ENCODE data around the gene CSF2RB. TPM values are rescaled to one million over a fixed set of nuclear protein-coding genes. Genes with fewer than 3 reads are reported as not detected.

Gene CSF2RB
- polyA plus RNA-seq, 2 of the 4 experiments (the other 2 are of a cell fraction), result not detected

- peak in 1 of 2 experiments; percentile 16; a peak in 1 of 5 replicates for TF ChIP-seq RAD21 (conservative IDR thresholded peaks at IDR 0.05 in 1 of 2, IDR thresholded peaks at IDR 0.05 in 1 of 2)
- TF ChIP-seq CEBPB (IDR thresholded peaks at IDR 0.05), result no peak
- TF ChIP-seq HOXA7 (CRISPR knock-in tag; IDR thresholded peaks at IDR 0.05), result no peak
- no peak for TF ChIP-seq CHD2 (IDR thresholded peaks at IDR 0.05; ENCODE audit: low read length, partially characterized antibody)
- no peak for TF ChIP-seq BCL3 (IDR thresholded peaks at IDR 0.05)
- TF ChIP-seq CBX8 (IDR thresholded peaks at IDR 0.05), result no peak
- no peak for TF ChIP-seq PBX3 (IDR thresholded peaks at IDR 0.05)
- no peak for TF ChIP-seq MAZ (IDR thresholded peaks at IDR 0.05; ENCODE audit: borderline replicate concordance, low read depth, low read length)
- peak; percentile 82 for TF ChIP-seq HOXB13 (CRISPR knock-in tag; IDR thresholded peaks at IDR 0.05; ENCODE audit: low read depth)
- no peak for TF ChIP-seq HES2 (IDR thresholded peaks at IDR 0.05)
- TF ChIP-seq MAFK (IDR thresholded peaks at IDR 0.05; ENCODE audit: partially characterized antibody), result no peak
- no peak for TF ChIP-seq ESRRA (IDR thresholded peaks at IDR 0.05; ENCODE audit: borderline replicate concordance, low read length)
- no peak for TF ChIP-seq ZC3H11A (IDR thresholded peaks at IDR 0.05)
- no peak for TF ChIP-seq ZFP36 (IDR thresholded peaks at IDR 0.05; ENCODE audit: borderline replicate concordance, partially characterized antibody)
- TF ChIP-seq MAX (IDR thresholded peaks at IDR 0.05), result peak; percentile 14; the same call in 1 of the 2 replicates
- no peak for TF ChIP-seq REST (IDR thresholded peaks at IDR 0.05)
- TF ChIP-seq HMGXB4 (CRISPR knock-in tag; IDR thresholded peaks at IDR 0.05; ENCODE audit: borderline replicate concordance), result 0 out of 2 replicates have a peak, but pooled peaks have one; percentile 17
- TF ChIP-seq JUN (IDR thresholded peaks at IDR 0.05), result no peak
- no peak for TF ChIP-seq PHF8 (IDR thresholded peaks at IDR 0.05; ENCODE audit: borderline replicate concordance, low read depth)
- TF ChIP-seq NFE2L2 (conservative IDR thresholded peaks at IDR 0.05; ENCODE audit: low read length), result no peak
- TF ChIP-seq HEYL (CRISPR knock-in tag; IDR thresholded peaks at IDR 0.05), result peak; percentile 76; the same call in 1 of the 2 replicates
- peak; percentile 85; the same call in 1 of the 2 replicates for TF ChIP-seq ATOH8 (CRISPR knock-in tag; IDR thresholded peaks at IDR 0.05; ENCODE audit: low read depth)
- TF ChIP-seq FOSL2 (IDR thresholded peaks at IDR 0.05), result no peak
- TF ChIP-seq FOSL2 (CRISPR knock-in tag; IDR thresholded peaks at IDR 0.05), result no peak
- TF ChIP-seq BHLHE40 (IDR thresholded peaks at IDR 0.05; ENCODE audit: low read depth, low read length), result no peak
- no peak for TF ChIP-seq CHD4 (IDR thresholded peaks at IDR 0.05; ENCODE audit: borderline replicate concordance)
- TF ChIP-seq CBX2 (IDR thresholded peaks at IDR 0.05; ENCODE audit: borderline replicate concordance, low read depth), result no peak
- TF ChIP-seq HOXB5 (CRISPR knock-in tag; IDR thresholded peaks at IDR 0.05), result peak; percentile 79; the same call in 1 of the 2 replicates
These were observed 64.0 kb downstream of the CSF2RB start (continued) for GRCh38 chr22:36977401-36977861.
